ENCODE measurements around the gene GNL3.

DNA sequence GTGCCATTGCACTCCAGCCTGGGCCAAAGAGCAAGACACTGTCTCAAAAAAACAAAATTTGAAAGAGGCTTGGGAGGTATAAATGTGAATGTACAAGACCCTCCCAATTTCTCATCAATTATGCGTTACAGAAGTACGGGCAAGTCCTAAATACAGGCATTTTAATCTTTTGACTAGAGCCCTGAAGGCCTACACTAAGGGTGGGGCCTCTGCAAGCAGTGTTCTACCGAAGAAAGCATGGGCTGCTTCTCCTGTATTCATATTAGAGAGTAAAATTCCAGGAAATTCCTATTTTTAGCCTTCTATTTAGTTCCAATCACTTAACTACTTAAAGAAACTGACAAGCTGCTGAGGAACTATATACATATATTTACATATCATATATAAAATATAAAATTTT lies 25.8 kb upstream of the GNL3 start:
- TF ChIP-seq, protein P1, sequence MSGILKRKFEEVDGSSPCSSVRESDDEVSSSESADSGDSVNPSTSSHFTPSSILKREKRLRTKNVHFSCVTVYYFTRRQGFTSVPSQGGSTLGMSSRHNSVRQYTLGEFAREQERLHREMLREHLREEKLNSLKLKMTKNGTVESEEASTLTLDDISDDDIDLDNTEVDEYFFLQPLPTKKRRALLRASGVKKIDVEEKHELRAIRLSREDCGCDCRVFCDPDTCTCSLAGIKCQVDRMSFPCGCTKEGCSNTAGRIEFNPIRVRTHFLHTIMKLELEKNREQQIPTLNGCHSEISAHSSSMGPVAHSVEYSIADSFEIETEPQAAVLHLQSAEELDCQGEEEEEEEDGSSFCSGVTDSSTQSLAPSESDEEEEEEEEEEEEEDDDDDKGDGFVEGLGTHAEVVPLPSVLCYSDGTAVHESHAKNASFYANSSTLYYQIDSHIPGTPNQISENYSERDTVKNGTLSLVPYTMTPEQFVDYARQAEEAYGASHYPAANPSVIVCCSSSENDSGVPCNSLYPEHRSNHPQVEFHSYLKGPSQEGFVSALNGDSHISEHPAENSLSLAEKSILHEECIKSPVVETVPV (CRISPR knock-in tag; IDR thresholded peaks at IDR 0.05) = no peak
- no peak for TF ChIP-seq ARNTL (CRISPR knock-in tag; IDR thresholded peaks at IDR 0.05; ENCODE audit: borderline replicate concordance, low read depth)
- TF ChIP-seq ZFP30 (CRISPR knock-in tag; IDR thresholded peaks at IDR 0.05) = no peak
- TF ChIP-seq ZNF8 (CRISPR knock-in tag; IDR thresholded peaks at IDR 0.05) = no peak
- TF ChIP-seq CSDC2 (CRISPR knock-in tag; IDR thresholded peaks at IDR 0.05) = no peak
- no peak for TF ChIP-seq SNAI2 (CRISPR knock-in tag; IDR thresholded peaks at IDR 0.05)
- no peak for TF ChIP-seq ZFP3 (CRISPR knock-in tag; IDR thresholded peaks at IDR 0.05)
- TF ChIP-seq ZNF565 (CRISPR knock-in tag; conservative IDR thresholded peaks at IDR 0.05; ENCODE audit: low read depth) = no peak
- TF ChIP-seq TCF4 (CRISPR knock-in tag; IDR thresholded peaks at IDR 0.05; ENCODE audit: borderline replicate concordance) = no peak
- TF ChIP-seq, protein P2, sequence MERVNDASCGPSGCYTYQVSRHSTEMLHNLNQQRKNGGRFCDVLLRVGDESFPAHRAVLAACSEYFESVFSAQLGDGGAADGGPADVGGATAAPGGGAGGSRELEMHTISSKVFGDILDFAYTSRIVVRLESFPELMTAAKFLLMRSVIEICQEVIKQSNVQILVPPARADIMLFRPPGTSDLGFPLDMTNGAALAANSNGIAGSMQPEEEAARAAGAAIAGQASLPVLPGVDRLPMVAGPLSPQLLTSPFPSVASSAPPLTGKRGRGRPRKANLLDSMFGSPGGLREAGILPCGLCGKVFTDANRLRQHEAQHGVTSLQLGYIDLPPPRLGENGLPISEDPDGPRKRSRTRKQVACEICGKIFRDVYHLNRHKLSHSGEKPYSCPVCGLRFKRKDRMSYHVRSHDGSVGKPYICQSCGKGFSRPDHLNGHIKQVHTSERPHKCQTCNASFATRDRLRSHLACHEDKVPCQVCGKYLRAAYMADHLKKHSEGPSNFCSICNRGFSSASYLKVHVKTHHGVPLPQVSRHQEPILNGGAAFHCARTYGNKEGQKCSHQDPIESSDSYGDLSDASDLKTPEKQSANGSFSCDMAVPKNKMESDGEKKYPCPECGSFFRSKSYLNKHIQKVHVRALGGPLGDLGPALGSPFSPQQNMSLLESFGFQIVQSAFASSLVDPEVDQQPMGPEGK (CRISPR knock-in tag; IDR thresholded peaks at IDR 0.05; ENCODE audit: borderline replicate concordance) = no peak
- TF ChIP-seq OSR1 (CRISPR knock-in tag; IDR thresholded peaks at IDR 0.05) = no peak
- TF ChIP-seq RARB (CRISPR knock-in tag; IDR thresholded peaks at IDR 0.05) = no peak
- no peak for TF ChIP-seq ESRRG (CRISPR knock-in tag; IDR thresholded peaks at IDR 0.05)

Measured in SK-N-SH treated with all-trans-retinoic acid at 6 μM for 48 hours (cell line).